K562 (cell line): ENCODE measurements around the gene CEP43. TPM values are rescaled to one million over a fixed set of nuclear protein-coding genes. Genes with fewer than 3 reads are reported as not detected.

Experiments
- ARID4B ChIP-seq: sonication (generic); formaldehyde crosslinking; IDR thresholded peaks from 2 replicates; pipeline ENCODE4 v1.8.0; 2022; ENCODE audit warnings: mild to moderate bottlenecking, missing genetic modification reagents
- EP300 ChIP-seq: IDR thresholded peaks from 2 replicates; pipeline ENCODE4 v1.6.1; 2012; ENCODE audit warnings: low read length, improper control_type of control experiment
- POLR2B ChIP-seq: fragments of 450-650 bp; IDR thresholded peaks from 2 replicates; pipeline ENCODE4 v1.6.1; 2018; ENCODE audit warnings: low read depth; ENCODE audit not compliant: partially characterized antibody
- RCOR1 ChIP-seq, 2 experiments: IDR thresholded peaks; 2 replicates each; pipeline ENCODE4 v1.6.1; 2012; ENCODE audit warnings: low read depth in 2 of 2, low read length in 2 of 2, borderline replicate concordance in 1 of 2, improper control_type of control experiment in 1 of 2
- SMAD3 ChIP-seq: fragments of 450-650 bp; formaldehyde crosslinking; conservative IDR thresholded peaks from 2 replicates; pipeline ENCODE4 v1.4.0; 2020; ENCODE audit warnings: mild to moderate bottlenecking
- ZFP36 ChIP-seq: fragments of 150-350 bp; IDR thresholded peaks from 2 replicates; pipeline ENCODE4 v1.6.1; 2018; ENCODE audit warnings: low read length, low read depth; ENCODE audit not compliant: partially characterized antibody
- polyA plus RNA-seq, 8 experiments: library from polyadenylated mRNA; depleted of rRNA in 4 of 8; stranded (reverse) in 5 of 8; unstranded in 3 of 8; fragments of >200 nt; fragmentation: Nextera tagmentation in 2 of 8; fragmentation: Illumina TruSeq in 1 of 8; extraction: Ambion mirVana in 2 of 8; extraction: Trizol in 1 of 8; gene quantifications; 2 replicates each; pipeline versions ENCODE4 v1.2.1 to v1.2.3, GENCODE V29; 2011 to 2014; ENCODE audit warnings: inconsistent platforms in 1 of 8, missing spikeins in 1 of 8
- total RNA-seq, 7 experiments: library from RNA; depleted of rRNA in 6 of 7; stranded (reverse); fragments of >200 nt in 6 of 7; fragmentation: Illumina TruSeq in 2 of 7; extraction: Trizol in 2 of 7; gene quantifications; 2 replicates each; pipeline versions ENCODE4 v1.2.1 to v1.2.3, GENCODE V29; 2011 to 2021; ENCODE audit warnings: low replicate concordance in 1 of 7
- TF ChIP-seq, protein P1 (sequence below), 2 experiments: fragments of 450-650 bp; formaldehyde crosslinking in 1 of 2; IDR thresholded peaks; 2 replicates each; pipeline versions ENCODE4 v1.4.0 to v1.6.1; 2014 to 2020; ENCODE audit warnings: mild to moderate bottlenecking in 2 of 2, borderline replicate concordance in 1 of 2, low read depth in 1 of 2
- TF ChIP-seq, protein P2 (sequence below), 2 experiments: fragments of 450-650 bp in 1 of 2; sonication (generic) in 1 of 2; formaldehyde crosslinking in 1 of 2; IDR thresholded peaks in 1 of 2; conservative IDR thresholded peaks in 1 of 2; 2 replicates each; pipeline versions ENCODE4 v1.6.1 to v1.8.1; 2016 to 2023; ENCODE audit warnings: mild to moderate bottlenecking in 2 of 2, moderate library complexity in 2 of 2, inconsistent platforms in 1 of 2, missing genetic modification reagents in 1 of 2

CEP43 gene
- total and polyA plus RNA-seq, 9 of the 15 experiments (the other 6 are each of a cell fraction or from before 2014, with no cell fraction given): 15.2 to 55.7 (median 47.4) TPM

DNA sequence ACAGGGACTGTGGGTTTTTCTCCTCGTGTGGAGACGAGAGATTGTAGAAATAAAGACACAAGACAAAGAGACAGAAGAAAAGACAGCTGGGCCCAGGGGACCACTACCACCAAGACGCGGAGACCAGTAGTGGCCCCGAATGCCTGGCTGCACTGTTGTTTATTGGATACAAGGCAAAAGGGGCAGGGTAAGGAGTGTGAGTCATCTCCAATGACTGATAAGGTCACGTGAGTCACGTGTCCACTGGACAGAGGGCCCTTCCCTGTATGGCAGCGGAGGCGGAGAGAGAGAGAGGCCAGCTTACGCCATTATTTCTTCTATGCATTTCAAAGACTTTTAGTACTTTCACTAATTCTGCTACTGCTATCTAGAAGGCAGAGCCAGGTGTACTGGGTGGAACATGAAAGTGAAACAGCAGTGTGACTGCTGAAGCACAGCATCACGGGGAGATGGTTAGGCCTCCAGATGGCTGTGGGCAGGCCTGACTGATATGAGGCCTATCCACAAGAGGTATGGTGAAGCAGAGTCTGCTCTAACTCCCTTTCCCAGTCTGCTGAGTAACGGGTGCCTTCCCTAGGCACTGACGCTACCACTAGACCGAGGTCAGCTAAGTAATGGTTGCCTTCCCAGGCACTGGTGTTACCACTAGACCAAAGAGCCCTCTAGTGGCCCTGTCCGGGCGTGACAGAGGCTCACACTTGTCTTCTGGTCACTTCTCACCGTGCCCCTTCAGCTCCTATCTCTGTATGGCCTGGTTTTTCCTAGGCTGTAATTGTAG lies 48.1 kb upstream of the CEP43 start (continued):
- TF ChIP-seq, protein P1, sequence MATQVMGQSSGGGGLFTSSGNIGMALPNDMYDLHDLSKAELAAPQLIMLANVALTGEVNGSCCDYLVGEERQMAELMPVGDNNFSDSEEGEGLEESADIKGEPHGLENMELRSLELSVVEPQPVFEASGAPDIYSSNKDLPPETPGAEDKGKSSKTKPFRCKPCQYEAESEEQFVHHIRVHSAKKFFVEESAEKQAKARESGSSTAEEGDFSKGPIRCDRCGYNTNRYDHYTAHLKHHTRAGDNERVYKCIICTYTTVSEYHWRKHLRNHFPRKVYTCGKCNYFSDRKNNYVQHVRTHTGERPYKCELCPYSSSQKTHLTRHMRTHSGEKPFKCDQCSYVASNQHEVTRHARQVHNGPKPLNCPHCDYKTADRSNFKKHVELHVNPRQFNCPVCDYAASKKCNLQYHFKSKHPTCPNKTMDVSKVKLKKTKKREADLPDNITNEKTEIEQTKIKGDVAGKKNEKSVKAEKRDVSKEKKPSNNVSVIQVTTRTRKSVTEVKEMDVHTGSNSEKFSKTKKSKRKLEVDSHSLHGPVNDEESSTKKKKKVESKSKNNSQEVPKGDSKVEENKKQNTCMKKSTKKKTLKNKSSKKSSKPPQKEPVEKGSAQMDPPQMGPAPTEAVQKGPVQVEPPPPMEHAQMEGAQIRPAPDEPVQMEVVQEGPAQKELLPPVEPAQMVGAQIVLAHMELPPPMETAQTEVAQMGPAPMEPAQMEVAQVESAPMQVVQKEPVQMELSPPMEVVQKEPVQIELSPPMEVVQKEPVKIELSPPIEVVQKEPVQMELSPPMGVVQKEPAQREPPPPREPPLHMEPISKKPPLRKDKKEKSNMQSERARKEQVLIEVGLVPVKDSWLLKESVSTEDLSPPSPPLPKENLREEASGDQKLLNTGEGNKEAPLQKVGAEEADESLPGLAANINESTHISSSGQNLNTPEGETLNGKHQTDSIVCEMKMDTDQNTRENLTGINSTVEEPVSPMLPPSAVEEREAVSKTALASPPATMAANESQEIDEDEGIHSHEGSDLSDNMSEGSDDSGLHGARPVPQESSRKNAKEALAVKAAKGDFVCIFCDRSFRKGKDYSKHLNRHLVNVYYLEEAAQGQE (IDR thresholded peaks at IDR 0.05; ENCODE audit: borderline replicate concordance): peak; percentile 73
- TF ChIP-seq, protein P1 (CRISPR knock-in tag; IDR thresholded peaks at IDR 0.05; ENCODE audit: low read depth): peak; percentile 33; the same call in 1 of the 2 replicates
- TF ChIP-seq SMAD3 (CRISPR knock-in tag) (0 out of 2 replicates have a peak, but pooled peaks have one; percentile 20), ARID4B (CRISPR knock-in tag) (peak; percentile 71; the same call in 1 of the 2 replicates), POLR2B (peak; percentile 16), RCOR1 (IDR thresholded peaks at IDR 0.05; ENCODE audit: borderline replicate concordance in 1 of 2, low read depth in 2 of 2, low read length in 2 of 2) (0 out of 4 replicates have a peak, but pooled peaks of 1 of the 2 experiments have one; percentile 8), EP300 (0 out of 2 replicates have a peak, but pooled peaks have one; percentile 8), ZFP36 (peak; percentile 2)
- TF ChIP-seq, protein P2, sequence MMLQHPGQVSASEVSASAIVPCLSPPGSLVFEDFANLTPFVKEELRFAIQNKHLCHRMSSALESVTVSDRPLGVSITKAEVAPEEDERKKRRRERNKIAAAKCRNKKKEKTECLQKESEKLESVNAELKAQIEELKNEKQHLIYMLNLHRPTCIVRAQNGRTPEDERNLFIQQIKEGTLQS (IDR thresholded peaks at IDR 0.05): peak; percentile 98
- TF ChIP-seq, protein P2 (CRISPR knock-in tag; conservative IDR thresholded peaks at IDR 0.05): peak; percentile 97
